B cell (primary cell): Measurements from ENCODE around the gene OTUD3.

Source experiments
- CTCF ChIP-seq: fragments of 200-600 bp; IDR thresholded peaks from one replicate; pipeline ENCODE4 v1.8.0; 2022; ENCODE audit warnings: antibody characterized with exemption, mild to moderate bottlenecking
- EZH2 ChIP-seq: IDR thresholded peaks from 2 replicates; pipeline ENCODE4 v1.6.1; 2012; ENCODE audit warnings: borderline replicate concordance, low read depth, mild to moderate bottlenecking, moderate library complexity, low read length; ENCODE audit not compliant: insufficient read depth, poor library complexity, severe bottlenecking

GRCh38 chr1:19878637-19878985 lies 3.6 kb upstream of the OTUD3 start:
- TF ChIP-seq CTCF = no peak
- no peak for TF ChIP-seq EZH2
